HEK293T (cell line): Measurements from ENCODE around the gene ZNF316.

Experiments used
- ARNT ChIP-seq: fragments of 450-650 bp; IDR thresholded peaks from 2 replicates; pipeline ENCODE4 v1.6.1; 2017; ENCODE audit warnings: mild to moderate bottlenecking
- BHLHE40 ChIP-seq: fragments of 450-650 bp; IDR thresholded peaks from 2 replicates; pipeline ENCODE4 v1.6.1; 2016; ENCODE audit warnings: mild to moderate bottlenecking, moderate library complexity, borderline replicate concordance
- CTBP1 ChIP-seq: fragments of 450-650 bp; IDR thresholded peaks from 2 replicates; pipeline ENCODE4 v1.6.1; 2016; ENCODE audit warnings: borderline replicate concordance
- ELF4 ChIP-seq: fragments of 450-650 bp; IDR thresholded peaks from 2 replicates; pipeline ENCODE4 v1.6.1; 2017; ENCODE audit warnings: antibody characterized with exemption
- FOXA1 ChIP-seq: fragments of 450-650 bp; IDR thresholded peaks from 2 replicates; pipeline ENCODE4 v1.6.1; 2016; ENCODE audit warnings: mild to moderate bottlenecking
- FOXK2 ChIP-seq: fragments of 450-650 bp; IDR thresholded peaks from 2 replicates; pipeline ENCODE4 v1.6.1; 2016; ENCODE audit warnings: mild to moderate bottlenecking
- FOXM1 ChIP-seq: fragments of 450-650 bp; IDR thresholded peaks from 2 replicates; pipeline ENCODE4 v1.6.1; 2017; ENCODE audit warnings: mild to moderate bottlenecking, borderline replicate concordance
- L3MBTL2 ChIP-seq: fragments of 450-650 bp; conservative IDR thresholded peaks from 2 replicates; pipeline ENCODE4 v1.6.1; 2016; ENCODE audit warnings: mild to moderate bottlenecking
- NFRKB ChIP-seq: fragments of 450-650 bp; IDR thresholded peaks from 2 replicates; pipeline ENCODE4 v1.6.1; 2016; ENCODE audit warnings: mild to moderate bottlenecking, moderate library complexity
- SP1 ChIP-seq: fragments of 450-650 bp; IDR thresholded peaks from 2 replicates; pipeline ENCODE4 v1.6.1; 2017
- SUZ12 ChIP-seq: fragments of 450-650 bp; IDR thresholded peaks from 2 replicates; pipeline ENCODE4 v1.6.1; 2016; ENCODE audit warnings: mild to moderate bottlenecking
- TARDBP ChIP-seq: fragments of 450-650 bp; IDR thresholded peaks from 2 replicates; pipeline ENCODE4 v1.6.1; 2016
- ZNF384 ChIP-seq: fragments of 450-650 bp; IDR thresholded peaks from 2 replicates; pipeline ENCODE4 v1.6.1; 2016
- TF ChIP-seq, protein P1 (sequence below): fragments of 450-650 bp; IDR thresholded peaks from 2 replicates; pipeline ENCODE4 v1.6.1; 2016

DNA sequence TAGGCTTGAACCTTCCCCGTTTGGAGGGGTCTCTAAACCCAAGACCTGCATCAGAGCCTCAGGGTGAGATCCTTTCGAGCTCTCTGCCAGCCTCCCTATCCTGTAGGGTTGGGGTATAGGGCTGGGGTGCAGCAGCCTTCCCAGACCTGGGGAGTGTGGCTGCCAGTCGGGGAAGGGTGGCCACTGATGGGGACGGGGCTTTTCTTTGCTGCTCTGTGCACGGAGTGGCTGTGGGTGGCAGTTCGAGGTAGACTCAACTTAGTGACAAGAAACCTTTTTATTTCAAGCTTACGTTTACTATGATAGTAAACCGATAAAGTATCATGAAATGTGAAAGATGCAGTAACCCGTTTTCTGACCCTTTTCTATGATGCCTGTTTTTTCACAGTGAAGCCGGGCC is 13.0 kb downstream of the ZNF316 start:
- no peak for TF ChIP-seq TARDBP
- no peak for TF ChIP-seq ELF4
- no peak for TF ChIP-seq SP1
- no peak for TF ChIP-seq BHLHE40
- no peak for TF ChIP-seq L3MBTL2
- no peak for TF ChIP-seq ARNT
- TF ChIP-seq SUZ12, result no peak
- no peak for TF ChIP-seq FOXM1
- no peak for TF ChIP-seq FOXA1
- TF ChIP-seq CTBP1, result no peak
- TF ChIP-seq ZNF384, result no peak
- TF ChIP-seq, protein P1, sequence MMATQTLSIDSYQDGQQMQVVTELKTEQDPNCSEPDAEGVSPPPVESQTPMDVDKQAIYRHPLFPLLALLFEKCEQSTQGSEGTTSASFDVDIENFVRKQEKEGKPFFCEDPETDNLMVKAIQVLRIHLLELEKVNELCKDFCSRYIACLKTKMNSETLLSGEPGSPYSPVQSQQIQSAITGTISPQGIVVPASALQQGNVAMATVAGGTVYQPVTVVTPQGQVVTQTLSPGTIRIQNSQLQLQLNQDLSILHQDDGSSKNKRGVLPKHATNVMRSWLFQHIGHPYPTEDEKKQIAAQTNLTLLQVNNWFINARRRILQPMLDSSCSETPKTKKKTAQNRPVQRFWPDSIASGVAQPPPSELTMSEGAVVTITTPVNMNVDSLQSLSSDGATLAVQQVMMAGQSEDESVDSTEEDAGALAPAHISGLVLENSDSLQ, result no peak
- no peak for TF ChIP-seq NFRKB
- no peak for TF ChIP-seq FOXK2
